ENCODE measurements around the gene SLIT1.

The SLIT1 gene

DNA sequence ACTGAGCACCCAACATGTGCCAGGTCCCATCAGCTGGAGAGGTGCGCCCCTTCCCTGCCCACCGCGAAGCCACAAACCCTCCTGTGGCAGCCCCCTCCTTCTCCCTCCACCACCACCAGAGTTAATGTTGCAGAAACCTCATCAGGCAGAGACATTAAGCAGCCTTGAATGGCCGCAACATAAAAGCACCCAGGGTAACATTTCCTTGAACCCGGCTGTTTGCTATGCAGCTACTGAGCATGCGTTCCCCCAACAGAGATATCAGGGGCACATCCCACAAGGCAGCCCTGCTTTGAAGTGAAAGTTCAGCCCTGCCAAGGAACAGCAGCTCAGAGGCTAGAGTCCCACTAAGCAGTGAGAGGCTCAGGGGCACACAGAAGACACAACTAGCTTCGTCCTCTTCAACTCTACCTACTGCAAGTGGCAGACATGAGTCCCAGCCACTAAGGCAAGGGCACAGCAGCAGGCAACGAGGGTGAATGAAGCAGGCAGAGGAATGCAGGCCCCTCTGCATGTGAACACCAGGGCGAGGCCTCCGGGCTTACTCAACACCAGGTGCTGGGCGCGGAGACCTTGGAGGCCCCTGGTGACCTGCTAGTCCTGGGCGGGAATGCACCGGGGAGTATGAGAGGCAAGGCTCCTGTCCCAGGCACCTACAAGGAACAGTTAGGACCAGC lies 107.4 kb downstream of the SLIT1 start:
- DNase-seq, result no peak

GRCh38 chr10:97076781-97077180 lies 109.0 kb downstream of the SLIT1 start:
- no peak for DNase-seq

DNA sequence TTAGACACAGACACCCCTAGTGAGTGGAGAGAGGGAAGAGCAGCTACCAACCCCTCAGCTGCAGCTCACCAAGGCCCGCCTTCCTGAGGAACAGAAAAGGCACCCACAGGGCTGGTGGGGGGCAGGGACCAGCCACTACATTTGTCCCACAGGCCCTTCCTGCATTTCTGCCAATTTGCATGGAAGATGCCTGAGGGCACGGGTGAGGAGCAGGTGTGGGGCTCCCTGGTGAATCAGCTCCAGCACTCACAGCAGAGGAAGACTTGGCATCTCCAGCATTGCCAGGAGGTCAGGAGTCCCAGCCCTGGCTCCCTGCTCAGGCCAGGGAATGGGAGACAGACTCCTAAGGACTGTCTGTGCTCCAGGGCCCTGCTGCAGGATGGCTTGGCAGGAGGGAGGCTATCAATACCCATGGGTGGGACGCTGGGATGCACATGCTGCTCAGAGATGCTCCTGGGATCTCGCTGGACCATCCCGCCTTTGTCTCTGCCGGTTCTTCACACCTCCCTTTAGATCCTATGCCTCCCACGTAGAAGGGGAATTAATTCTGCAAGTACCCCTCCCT lies 109.7 kb downstream of the SLIT1 start:
- DNase-seq, result no peak

DNA sequence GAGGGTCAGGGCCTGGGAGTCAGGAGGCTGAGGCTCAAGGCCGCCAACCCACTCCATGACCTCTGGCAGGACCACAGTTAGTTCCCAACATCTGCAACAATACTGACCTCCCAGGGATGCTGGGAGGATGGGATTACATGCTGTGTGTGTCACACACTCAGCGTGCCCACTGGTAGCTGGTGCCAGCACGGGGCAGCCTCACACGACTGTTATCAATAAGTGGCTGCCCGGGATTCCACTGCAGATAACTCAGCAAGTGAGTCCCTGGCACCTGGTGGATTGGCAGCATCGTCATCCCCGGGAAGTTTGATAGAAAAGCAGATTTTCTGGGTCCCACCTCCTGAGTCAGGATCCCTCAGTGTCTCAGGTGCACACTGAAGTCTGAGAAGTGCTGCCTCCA lies 110.3 kb downstream of the SLIT1 start:
- no peak for DNase-seq

DNA sequence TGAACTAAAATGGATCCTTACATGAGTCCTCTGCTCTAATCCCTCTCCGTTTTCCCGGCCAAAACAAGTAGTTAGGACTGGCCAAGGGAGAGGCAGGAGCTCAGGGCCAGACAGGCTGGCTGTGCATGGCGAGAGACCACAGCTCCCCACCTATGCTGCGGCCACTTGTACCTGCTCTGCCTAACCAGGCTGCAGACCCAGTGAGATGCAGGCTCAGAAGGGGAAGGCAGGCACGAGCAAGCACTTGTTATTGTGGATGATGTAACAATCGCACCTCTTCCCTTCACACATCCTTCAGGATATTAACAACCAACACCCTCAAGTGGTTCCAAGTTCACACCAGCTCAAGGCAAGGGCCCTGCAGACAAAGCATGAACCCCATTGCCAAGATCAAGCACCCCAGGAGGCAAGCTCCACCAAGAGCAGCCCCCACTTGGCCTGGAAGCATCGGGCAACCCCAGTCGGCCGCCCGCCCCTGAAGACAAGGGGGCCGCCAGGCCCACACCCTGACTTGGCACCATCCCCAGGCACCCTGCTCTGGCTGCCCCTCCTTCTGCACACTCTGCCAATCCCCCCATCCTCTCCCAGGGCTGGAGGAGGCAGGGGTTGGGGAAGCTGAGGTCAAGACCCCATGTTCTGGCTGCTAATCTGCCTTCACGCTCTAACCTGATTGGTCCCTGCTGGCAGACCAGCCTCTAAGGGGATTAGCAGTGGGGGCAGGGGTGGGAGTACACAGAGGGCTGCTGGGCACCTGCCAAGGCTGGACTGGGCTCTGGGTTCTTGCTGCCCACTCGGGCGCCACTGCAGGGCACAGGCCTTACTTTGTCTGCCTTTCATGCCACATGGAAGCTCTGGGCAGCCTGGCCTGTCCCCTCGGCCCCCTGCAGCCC lies 111.3 kb downstream of the SLIT1 start:
- DNase-seq, result no peak

DNA sequence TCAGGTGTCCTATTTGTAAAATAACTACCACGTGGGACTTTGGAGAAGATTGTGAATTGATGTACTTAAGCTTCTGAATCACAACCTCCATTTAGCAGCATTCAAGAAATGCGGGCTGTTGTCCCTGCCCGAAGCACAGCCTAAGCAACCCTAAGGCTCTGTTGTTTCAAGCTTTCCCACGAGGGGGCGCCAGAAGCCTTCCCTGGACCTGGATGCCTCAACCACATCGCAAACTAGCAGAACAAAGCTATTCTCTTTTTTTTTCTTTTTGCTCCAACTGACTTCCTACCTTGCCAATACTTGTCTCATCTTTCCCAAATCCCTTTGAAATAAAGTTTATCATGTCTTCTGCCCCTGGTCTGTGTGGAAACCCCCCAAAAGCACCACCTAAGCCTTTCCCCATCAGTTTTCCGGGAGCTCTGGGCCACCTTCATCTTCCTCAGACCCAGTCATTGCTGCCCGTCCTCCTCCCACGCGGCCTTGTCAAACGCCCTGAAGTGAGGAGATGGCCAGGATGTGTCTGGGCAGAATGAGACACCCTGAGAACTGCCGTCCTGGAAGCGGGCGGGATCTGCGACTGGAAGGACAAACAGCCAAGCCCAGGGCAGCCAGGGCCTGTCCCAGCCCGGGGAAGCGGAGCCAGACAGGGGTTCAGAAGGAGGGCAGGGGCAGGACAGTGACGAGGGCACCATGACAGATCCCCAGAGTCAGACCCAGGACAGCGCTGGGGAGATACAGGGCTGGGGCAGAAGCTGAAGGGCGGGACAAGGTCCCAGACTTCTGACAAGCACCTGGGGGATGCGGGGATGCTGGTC lies 112.7 kb downstream of the SLIT1 start:
- peak; percentile 83 for DNase-seq

DNA sequence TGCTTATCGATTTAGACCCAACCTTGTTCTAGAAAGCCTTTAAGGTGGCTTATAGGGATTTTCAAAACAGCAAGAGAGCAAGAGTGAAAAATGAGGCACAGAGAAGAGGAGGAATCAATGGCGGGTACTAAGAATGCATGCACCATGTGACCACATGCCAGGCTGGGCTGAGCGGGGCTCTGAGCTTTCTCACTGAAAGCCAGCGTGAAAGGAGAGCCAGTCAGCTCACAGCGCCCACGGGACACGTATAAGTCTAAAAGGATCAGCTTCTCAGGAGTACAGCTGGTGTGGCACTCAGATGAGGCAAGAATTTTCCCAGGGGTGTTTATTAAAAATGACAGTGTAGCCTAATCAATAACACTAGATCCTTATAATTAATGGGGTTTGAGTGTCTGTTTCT lies 114.3 kb downstream of the SLIT1 start:
- no peak for DNase-seq

- DNase-seq, result no peak
Observed at GRCh38 chr10:97069576-97070362, 116.0 kb downstream of the SLIT1 start.

GRCh38 chr10:97069026-97069425 lies 116.7 kb downstream of the SLIT1 start:
- DNase-seq, result no peak

DNA sequence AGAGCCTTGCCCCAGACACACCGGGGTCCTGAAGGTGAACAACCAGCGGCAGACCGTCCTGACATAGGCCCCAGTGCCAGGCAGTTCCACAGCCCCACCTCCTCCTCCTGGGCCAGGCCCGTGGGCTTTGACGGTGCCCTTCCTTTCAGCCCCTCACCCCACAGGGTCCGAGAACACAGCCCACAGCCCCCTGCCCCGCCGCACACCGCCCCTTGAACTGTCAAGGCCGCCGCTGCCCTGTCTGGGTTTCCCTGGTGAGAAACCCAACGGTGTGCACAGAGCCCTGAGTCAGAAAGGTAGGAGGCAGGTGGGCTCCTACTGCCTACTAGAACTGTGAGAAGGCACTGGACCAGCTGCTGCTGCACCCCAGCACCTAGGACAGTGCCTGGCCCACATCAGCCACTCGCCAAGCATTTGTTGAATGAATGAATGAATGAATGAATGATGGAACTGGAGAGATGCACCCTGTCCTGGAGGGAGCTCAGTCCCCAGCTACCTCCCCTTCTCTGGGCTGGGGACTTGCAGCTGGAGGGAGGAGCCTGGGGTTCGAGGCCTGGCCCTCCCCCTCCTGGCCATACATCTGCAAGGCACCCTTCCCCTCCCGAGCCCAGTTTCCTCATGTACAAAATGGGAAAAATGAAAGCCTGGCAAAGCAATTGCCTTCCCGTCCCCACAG lies 117.9 kb downstream of the SLIT1 start:
- DNase-seq, result no peak

- DNase-seq, result no peak
Observed at GRCh38 chr10:97066877-97067555, 118.7 kb downstream of the SLIT1 start.

- no peak for DNase-seq
Observed at GRCh38 chr10:97065686-97066660, 119.8 kb downstream of the SLIT1 start.

- DNase-seq, result no peak
Observed at GRCh38 chr10:97065128-97065527, 120.6 kb downstream of the SLIT1 start.

GRCh38 chr10:97063983-97064837 lies 121.5 kb downstream of the SLIT1 start:
- no peak for DNase-seq

DNA sequence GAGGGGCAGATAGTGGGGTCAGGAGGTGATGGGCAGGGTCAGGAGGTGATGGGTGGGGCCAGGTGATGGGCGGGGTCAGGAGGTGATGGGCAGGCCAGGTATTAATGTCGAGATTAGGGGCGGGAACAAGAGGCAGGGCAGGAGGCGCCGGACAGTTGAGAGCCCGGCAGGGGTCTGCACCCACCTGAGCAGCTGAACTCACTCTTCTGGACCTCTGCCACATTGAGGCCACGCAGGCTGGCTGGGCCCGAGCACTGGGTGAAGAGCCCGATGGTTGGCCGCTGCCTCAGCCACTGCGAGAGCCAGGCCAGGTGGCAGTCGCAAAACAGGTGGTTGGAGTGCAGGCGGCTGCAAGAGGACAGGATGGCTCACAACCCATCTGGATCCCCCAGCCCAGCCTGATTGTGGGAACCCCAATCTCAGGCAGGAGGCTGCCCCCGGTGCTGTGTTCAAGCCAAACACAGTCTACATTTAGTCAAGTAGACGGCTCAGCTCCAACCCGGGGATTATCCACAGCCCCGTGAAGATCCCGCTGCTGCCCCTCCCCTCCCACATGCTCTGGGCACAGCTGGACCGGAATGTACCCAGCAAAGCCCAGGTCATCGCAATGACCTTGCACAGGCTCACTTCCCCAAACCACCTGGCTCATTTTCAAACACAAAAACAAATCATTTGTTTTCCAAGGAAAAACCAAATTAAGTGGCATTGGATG lies 122.3 kb downstream of the SLIT1 start:
- no peak for DNase-seq

- DNase-seq, result no peak
Observed at GRCh38 chr10:97062456-97062855, 123.3 kb downstream of the SLIT1 start.

DNA sequence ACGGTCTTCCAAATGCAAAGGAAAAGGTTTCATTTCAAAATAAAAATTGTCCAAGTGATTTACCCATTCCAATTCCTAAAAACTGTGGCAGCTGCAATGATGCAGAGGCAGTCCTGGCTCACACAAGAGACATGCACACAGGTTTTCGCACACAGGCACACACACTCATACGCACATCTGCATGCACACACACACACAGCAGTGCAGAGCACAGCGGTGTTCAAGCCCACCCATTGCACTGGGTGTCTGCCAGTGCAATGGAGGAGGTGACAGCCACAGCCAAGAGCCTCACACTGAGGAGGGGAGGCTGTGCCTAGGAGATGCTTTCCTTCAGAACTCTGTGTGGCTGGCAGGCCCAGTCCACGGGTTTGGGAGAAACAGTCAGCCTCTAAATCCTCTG lies 123.7 kb downstream of the SLIT1 start:
- no peak for DNase-seq

DNA sequence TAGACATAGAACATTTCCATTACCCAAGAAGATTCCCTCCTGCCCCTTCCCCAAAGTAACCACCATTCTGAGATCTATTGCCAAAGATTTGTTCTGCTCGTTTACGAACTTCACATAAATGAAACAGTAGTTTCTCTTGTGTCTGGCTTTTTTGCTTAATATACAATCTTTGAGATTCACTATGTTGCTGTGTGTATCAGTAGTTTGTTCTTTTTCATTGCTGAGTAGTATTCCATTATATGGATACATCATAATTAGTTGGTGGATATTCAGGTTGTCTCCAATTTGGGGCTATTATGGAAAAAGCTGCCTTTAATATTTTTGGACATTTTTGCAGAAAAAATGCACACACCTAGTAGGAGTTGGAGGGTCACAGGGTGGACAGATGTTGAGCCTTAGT lies 124.3 kb downstream of the SLIT1 start:
- no peak for DNase-seq
